Right atrium auricular region (tissue), 2 donors: ENCODE data around the gene FBXO31. TPM values are rescaled to one million over a fixed set of nuclear protein-coding genes. Genes with fewer than 3 reads are reported as not detected.
A peak's percentile ranks its signal among the peaks of the same experiment; 100 is the strongest.

Experiments used
- DNase-seq: peaks from one replicate; pipeline ENCODE4 v3.0.0-alpha.2; 2019; ENCODE audit warnings: low spot score
- H3K27ac ChIP-seq, 2 donors: fragments of 200-600 bp; sonication (generic); 1 replicate in 1 of 2; 2 replicates in 1 of 2; pipeline ENCODE4 v1.5.1; 2016 to 2019
- H3K27me3 ChIP-seq, 2 donors: fragments of 200-600 bp; sonication (generic); one replicate each; pipeline versions ENCODE4 v1.5.1 to v1.6.0; 2017 to 2019
- H3K36me3 ChIP-seq: fragments of 200-600 bp; sonication (generic); one replicate; pipeline ENCODE4 v1.5.1; 2016
- H3K4me1 ChIP-seq, 2 donors: fragments of 200-600 bp; sonication (generic); one replicate each; pipeline versions ENCODE4 v1.5.1 to v1.6.0; 2017 to 2019
- H3K4me3 ChIP-seq, 2 donors: fragments of 200-600 bp; sonication (generic); 1 replicate in 1 of 2; 2 replicates in 1 of 2; pipeline ENCODE4 v1.5.1; 2017 to 2019; ENCODE audit warnings: mild to moderate bottlenecking in 1 of 2, moderate library complexity in 1 of 2
- H3K9me3 ChIP-seq, 2 donors: fragments of 200-600 bp; sonication (generic); one replicate each; pipeline ENCODE4 v1.5.1; 2019
- total RNA-seq, 2 donors: library from RNA; depleted of rRNA; stranded (reverse); fragments of >200 nt; gene quantifications; one replicate each; pipeline ENCODE4 v1.1.0, GENCODE V29; 2016
- TF ChIP-seq, protein P1 (sequence below), 2 donors: fragments of 200-600 bp; sonication (generic); IDR thresholded peaks; one replicate each; pipeline ENCODE4 v1.5.1; 2019; ENCODE audit warnings: antibody characterized with exemption in 2 of 2

Gene FBXO31
- total RNA-seq, 2 donors from 2014 or later: 39.3 to 53.1 TPM

- Histone ChIP-seq H3K27me3 (no peaks in the 10 kb centered on the region), H3K36me3 (peaks cover 17% of the 10 kb centered on the region), H3K4me1 (peaks cover 0 to 35% of the 10 kb centered on the region in 2 donors), H3K9me3 (no peaks in the 10 kb centered on the region), H3K4me3 (no peak overlapping the region), H3K27ac (no peak overlapping the region)
- DNase-seq: no peak
- TF ChIP-seq, protein P1, sequence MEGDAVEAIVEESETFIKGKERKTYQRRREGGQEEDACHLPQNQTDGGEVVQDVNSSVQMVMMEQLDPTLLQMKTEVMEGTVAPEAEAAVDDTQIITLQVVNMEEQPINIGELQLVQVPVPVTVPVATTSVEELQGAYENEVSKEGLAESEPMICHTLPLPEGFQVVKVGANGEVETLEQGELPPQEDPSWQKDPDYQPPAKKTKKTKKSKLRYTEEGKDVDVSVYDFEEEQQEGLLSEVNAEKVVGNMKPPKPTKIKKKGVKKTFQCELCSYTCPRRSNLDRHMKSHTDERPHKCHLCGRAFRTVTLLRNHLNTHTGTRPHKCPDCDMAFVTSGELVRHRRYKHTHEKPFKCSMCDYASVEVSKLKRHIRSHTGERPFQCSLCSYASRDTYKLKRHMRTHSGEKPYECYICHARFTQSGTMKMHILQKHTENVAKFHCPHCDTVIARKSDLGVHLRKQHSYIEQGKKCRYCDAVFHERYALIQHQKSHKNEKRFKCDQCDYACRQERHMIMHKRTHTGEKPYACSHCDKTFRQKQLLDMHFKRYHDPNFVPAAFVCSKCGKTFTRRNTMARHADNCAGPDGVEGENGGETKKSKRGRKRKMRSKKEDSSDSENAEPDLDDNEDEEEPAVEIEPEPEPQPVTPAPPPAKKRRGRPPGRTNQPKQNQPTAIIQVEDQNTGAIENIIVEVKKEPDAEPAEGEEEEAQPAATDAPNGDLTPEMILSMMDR (IDR thresholded peaks at IDR 0.05): no peak
Measured at GRCh38 chr16:87395181-87395842, 11.7 kb upstream of the FBXO31 start.

DNA sequence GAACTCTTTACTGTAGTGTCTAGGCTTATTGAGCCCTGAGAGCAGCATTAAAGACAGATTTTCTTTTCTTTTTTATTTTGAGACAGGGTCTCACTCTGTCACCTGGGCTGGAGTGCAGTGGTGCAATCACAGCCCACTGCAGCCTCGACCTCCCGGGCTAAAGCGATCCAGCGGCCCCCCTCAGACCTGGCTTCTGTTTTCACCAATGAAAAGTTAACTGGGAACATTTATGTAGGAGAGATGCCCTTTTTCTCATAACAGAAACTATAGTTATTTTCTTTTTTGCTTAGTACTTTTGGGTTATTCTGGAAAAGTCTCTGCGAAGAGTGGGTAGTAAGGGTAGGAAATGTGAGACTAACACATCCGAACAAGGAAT lies 10.1 kb upstream of the FBXO31 start:
- TF ChIP-seq, protein P1 (IDR thresholded peaks at IDR 0.05): no peak
- H3K4me3 ChIP-seq: peak overlapping the region; percentile 74 to 84
- peaks cover 0 to 40% of the 10 kb centered on the region in 2 donors for H3K4me1 ChIP-seq
- H3K27ac ChIP-seq: peak overlapping the region; percentile 97 to 99
- H3K36me3 ChIP-seq: peaks cover 2% of the 10 kb centered on the region
- no peak for DNase-seq
- H3K9me3 ChIP-seq: no peaks in the 10 kb centered on the region
- no peaks in the 10 kb centered on the region for H3K27me3 ChIP-seq

DNA sequence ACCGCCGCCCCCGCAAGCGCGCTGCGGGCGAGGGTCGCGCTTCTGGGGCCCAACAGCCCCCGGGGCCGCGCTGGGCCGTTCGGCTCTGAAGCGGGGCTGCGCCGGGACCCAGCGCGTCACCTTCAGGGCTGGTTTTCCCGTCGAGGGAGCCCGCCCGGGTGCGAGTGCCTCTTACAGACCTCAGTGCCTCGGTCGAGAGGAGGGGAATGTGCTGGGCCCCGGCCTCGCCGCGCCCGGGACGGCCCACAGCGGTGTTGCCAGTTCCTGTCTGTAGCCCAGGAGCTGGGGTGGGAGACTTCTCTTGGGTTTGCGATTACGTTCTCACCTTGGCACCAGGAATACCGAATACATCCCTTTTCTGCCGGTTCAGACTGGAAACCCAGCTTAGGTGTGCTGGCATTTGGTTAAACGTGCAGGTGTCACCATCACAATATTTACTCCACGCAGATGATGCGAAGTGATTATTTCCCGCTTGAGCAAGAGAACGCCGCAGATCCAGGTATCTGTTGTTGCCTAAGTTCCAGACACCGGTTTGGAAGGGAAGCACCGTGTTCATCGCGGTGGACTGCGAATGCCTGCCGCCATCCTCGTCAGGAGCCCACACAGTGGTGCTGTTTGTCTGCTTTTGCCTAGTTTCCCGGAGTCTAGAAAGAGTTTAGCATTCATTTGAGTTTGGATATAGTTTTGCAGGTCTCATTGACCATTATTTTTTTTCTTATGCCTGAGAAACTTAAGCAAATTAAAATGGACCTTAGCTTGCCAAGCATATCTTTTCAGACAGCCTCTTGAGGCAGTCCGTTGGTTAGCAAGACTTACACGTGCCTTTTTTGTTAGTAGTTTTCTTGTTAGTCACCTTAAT lies 9.5 kb upstream of the FBXO31 start:
- Histone ChIP-seq H3K4me3 (peak overlapping the region; percentile 74 to 84), H3K27ac (peak overlapping the region; percentile 97 to 99), H3K9me3 (no peaks in the 10 kb centered on the region), H3K4me1 (peaks cover 0 to 43% of the 10 kb centered on the region in 2 donors), H3K36me3 (no peaks in the 10 kb centered on the region), H3K27me3 (no peaks in the 10 kb centered on the region)
- TF ChIP-seq, protein P1 (IDR thresholded peaks at IDR 0.05): peak in 1 of 2 donors; percentile 54
- DNase-seq: no peak

- TF ChIP-seq, protein P1 (IDR thresholded peaks at IDR 0.05): no peak
- Histone ChIP-seq H3K27ac (peak within 1 kb of the TSS; percentile 97 to 99), H3K4me1 (peaks cover 0 to 51% of the 10 kb centered on the region in 2 donors), H3K9me3 (no peaks in the 10 kb centered on the region), H3K27me3 (no peaks in the 10 kb centered on the region), H3K4me3 (peak within 1 kb of the TSS; percentile 74 to 84), H3K36me3 (no peaks in the 10 kb centered on the region)
- DNase-seq: peak; percentile 98
Measured at GRCh38 chr16:87391950-87392820, 8.6 kb upstream of the FBXO31 start, which contains the start of gene MAP1LC3B. Gene MAP1LC3B (plus strand): TSS chr16:87392336. CDS start chr16:87392428, 92 bp downstream.

GRCh38 chr16:87391324-87391949 lies 7.9 kb upstream of the FBXO31 start:
- DNase-seq: peak; percentile 85
- Histone ChIP-seq H3K4me1 (peaks cover 0 to 55% of the 10 kb centered on the region in 2 donors), H3K27ac (peak overlapping the region; percentile 97 to 99), H3K4me3 (peak overlapping the region; percentile 74 to 84), H3K36me3 (no peaks in the 10 kb centered on the region), H3K9me3 (no peaks in the 10 kb centered on the region), H3K27me3 (no peaks in the 10 kb centered on the region)
- TF ChIP-seq, protein P1 (IDR thresholded peaks at IDR 0.05): no peak
